ENCODE data around the gene C10orf67.
"Not testable (repeated sequence)": the region's sequence is repeated elsewhere in the genome, so short reads cannot be mapped to it uniquely, and the experiment has no call there.

C10orf67 gene

GRCh38 chr10:23252859-23253258 lies 91.7 kb downstream of the C10orf67 start:
- H3K27me3 ChIP-seq (ENCODE audit: control insufficient read depth in 5 of 5, insufficient read depth in 4 of 5, low read length in 5 of 5); H3K4me3 ChIP-seq (ENCODE audit: low read depth in 1 of 5, low read length in 5 of 5); H3K27ac ChIP-seq (ENCODE audit: low read depth, low read length); H3K36me3 ChIP-seq (ENCODE audit: control insufficient read depth in 5 of 5, insufficient read depth in 5 of 5, low read length in 5 of 5); H3K9ac ChIP-seq (ENCODE audit: low read length in 5 of 5); H3K9me3 ChIP-seq (ENCODE audit: control insufficient read depth in 5 of 5, low read length in 5 of 5); H3K4me1 ChIP-seq (ENCODE audit: control insufficient read depth in 5 of 5, insufficient read depth in 5 of 5, low read length in 5 of 5): not testable (repeated sequence)

GRCh38 chr10:23241779-23242178 lies 102.8 kb downstream of the C10orf67 start:
- not testable (repeated sequence) for H3K27me3 ChIP-seq (ENCODE audit: control insufficient read depth in 5 of 5, insufficient read depth in 4 of 5, low read length in 5 of 5); H3K4me1 ChIP-seq (ENCODE audit: control insufficient read depth in 5 of 5, insufficient read depth in 5 of 5, low read length in 5 of 5); H3K27ac ChIP-seq (ENCODE audit: low read depth, low read length); H3K36me3 ChIP-seq (ENCODE audit: control insufficient read depth in 5 of 5, insufficient read depth in 5 of 5, low read length in 5 of 5); H3K4me3 ChIP-seq (ENCODE audit: low read depth in 1 of 5, low read length in 5 of 5); H3K9ac ChIP-seq (ENCODE audit: low read length in 5 of 5)
- H3K9me3 ChIP-seq (ENCODE audit: control insufficient read depth in 5 of 5, low read length in 5 of 5) = peaks cover 0 to 12% (median 5%) of the 10 kb centered on the region in 5 donors

- Histone ChIP-seq H3K4me1 (ENCODE audit: control insufficient read depth in 5 of 5, insufficient read depth in 5 of 5, low read length in 5 of 5) (no peaks in the 10 kb centered on the region), H3K27ac (ENCODE audit: low read depth, low read length) (no peak overlapping the region), H3K27me3 (ENCODE audit: control insufficient read depth in 5 of 5, insufficient read depth in 4 of 5, low read length in 5 of 5) (no peaks in the 10 kb centered on the region), H3K9me3 (ENCODE audit: control insufficient read depth in 5 of 5, low read length in 5 of 5) (peaks cover 0 to 8% (median 3%) of the 10 kb centered on the region in 5 donors), H3K9ac (ENCODE audit: low read length in 5 of 5) (no peak overlapping the region), H3K36me3 (ENCODE audit: control insufficient read depth in 5 of 5, insufficient read depth in 5 of 5, low read length in 5 of 5) (no peaks in the 10 kb centered on the region), H3K4me3 (ENCODE audit: low read depth in 1 of 5, low read length in 5 of 5) (no peak overlapping the region)
These were observed 106.6 kb downstream of the C10orf67 start for GRCh38 chr10:23238015-23238414.

GRCh38 chr10:23230582-23230981 lies 114.0 kb downstream of the C10orf67 start:
- Histone ChIP-seq H3K4me3 (ENCODE audit: low read depth in 1 of 5, low read length in 5 of 5) (no peak overlapping the region), H3K36me3 (ENCODE audit: control insufficient read depth in 5 of 5, insufficient read depth in 5 of 5, low read length in 5 of 5) (no peaks in the 10 kb centered on the region), H3K4me1 (ENCODE audit: control insufficient read depth in 5 of 5, insufficient read depth in 5 of 5, low read length in 5 of 5) (no peaks in the 10 kb centered on the region), H3K27ac (ENCODE audit: low read depth, low read length) (no peak overlapping the region), H3K9ac (ENCODE audit: low read length in 5 of 5) (no peak overlapping the region), H3K9me3 (ENCODE audit: control insufficient read depth in 5 of 5, low read length in 5 of 5) (no peaks in the 10 kb centered on the region), H3K27me3 (ENCODE audit: control insufficient read depth in 5 of 5, insufficient read depth in 4 of 5, low read length in 5 of 5) (no peaks in the 10 kb centered on the region)

GRCh38 chr10:23217471-23217870 lies 127.1 kb downstream of the C10orf67 start:
- no peak overlapping the region for H3K4me3 ChIP-seq (ENCODE audit: low read depth in 1 of 5, low read length in 5 of 5)
- H3K4me1 ChIP-seq (ENCODE audit: control insufficient read depth in 5 of 5, insufficient read depth in 5 of 5, low read length in 5 of 5) = no peaks in the 10 kb centered on the region
- peaks cover 0 to 3% (median 0%) of the 10 kb centered on the region in 5 donors for H3K27me3 ChIP-seq (ENCODE audit: control insufficient read depth in 5 of 5, insufficient read depth in 4 of 5, low read length in 5 of 5)
- H3K36me3 ChIP-seq (ENCODE audit: control insufficient read depth in 5 of 5, insufficient read depth in 5 of 5, low read length in 5 of 5) = no peaks in the 10 kb centered on the region
- H3K27ac ChIP-seq (ENCODE audit: low read depth, low read length) = no peak overlapping the region
- H3K9ac ChIP-seq (ENCODE audit: low read length in 5 of 5) = no peak overlapping the region
- no peaks in the 10 kb centered on the region for H3K9me3 ChIP-seq (ENCODE audit: control insufficient read depth in 5 of 5, low read length in 5 of 5)

- Histone ChIP-seq H3K27ac (ENCODE audit: low read depth, low read length) (no peak overlapping the region), H3K36me3 (ENCODE audit: control insufficient read depth in 5 of 5, insufficient read depth in 5 of 5, low read length in 5 of 5) (no peaks in the 10 kb centered on the region), H3K9ac (ENCODE audit: low read length in 5 of 5) (no peak overlapping the region), H3K4me1 (ENCODE audit: control insufficient read depth in 5 of 5, insufficient read depth in 5 of 5, low read length in 5 of 5) (no peaks in the 10 kb centered on the region), H3K27me3 (ENCODE audit: control insufficient read depth in 5 of 5, insufficient read depth in 4 of 5, low read length in 5 of 5) (peaks cover 14 to 31% (median 20%) of the 10 kb centered on the region in 5 donors), H3K9me3 (ENCODE audit: control insufficient read depth in 5 of 5, low read length in 5 of 5) (no peaks in the 10 kb centered on the region), H3K4me3 (ENCODE audit: low read depth in 1 of 5, low read length in 5 of 5) (no peak overlapping the region)
These were observed 138.5 kb downstream of the C10orf67 start for GRCh38 chr10:23205972-23206642.

GRCh38 chr10:23204773-23205172 lies 139.8 kb downstream of the C10orf67 start:
- H3K27me3 ChIP-seq (ENCODE audit: control insufficient read depth in 5 of 5, insufficient read depth in 4 of 5, low read length in 5 of 5) = peaks cover 16 to 38% (median 26%) of the 10 kb centered on the region in 5 donors

GRCh38 chr10:23203369-23204325 lies 140.9 kb downstream of the C10orf67 start:
- Histone ChIP-seq H3K4me1 (ENCODE audit: control insufficient read depth in 5 of 5, insufficient read depth in 5 of 5, low read length in 5 of 5) (no peaks in the 10 kb centered on the region), H3K27ac (ENCODE audit: low read depth, low read length) (no peak overlapping the region), H3K27me3 (ENCODE audit: control insufficient read depth in 5 of 5, insufficient read depth in 4 of 5, low read length in 5 of 5) (peaks cover 25 to 47% (median 38%) of the 10 kb centered on the region in 5 donors), H3K4me3 (ENCODE audit: low read depth in 1 of 5, low read length in 5 of 5) (no peak overlapping the region), H3K36me3 (ENCODE audit: control insufficient read depth in 5 of 5, insufficient read depth in 5 of 5, low read length in 5 of 5) (no peaks in the 10 kb centered on the region), H3K9ac (ENCODE audit: low read length in 5 of 5) (no peak overlapping the region), H3K9me3 (ENCODE audit: control insufficient read depth in 5 of 5, low read length in 5 of 5) (no peaks in the 10 kb centered on the region)

More at GRCh38 chr10:23204773-23205172, 139.8 kb downstream of the C10orf67 start:
- Histone ChIP-seq H3K9me3 (ENCODE audit: control insufficient read depth in 5 of 5, low read length in 5 of 5) (no peaks in the 10 kb centered on the region), H3K27ac (ENCODE audit: low read depth, low read length) (no peak overlapping the region), H3K4me3 (ENCODE audit: low read depth in 1 of 5, low read length in 5 of 5) (no peak overlapping the region), H3K9ac (ENCODE audit: low read length in 5 of 5) (no peak overlapping the region), H3K4me1 (ENCODE audit: control insufficient read depth in 5 of 5, insufficient read depth in 5 of 5, low read length in 5 of 5) (no peaks in the 10 kb centered on the region), H3K36me3 (ENCODE audit: control insufficient read depth in 5 of 5, insufficient read depth in 5 of 5, low read length in 5 of 5) (no peaks in the 10 kb centered on the region)

- Histone ChIP-seq H3K4me3 (ENCODE audit: low read depth in 1 of 5, low read length in 5 of 5) (no peak overlapping the region), H3K36me3 (ENCODE audit: control insufficient read depth in 5 of 5, insufficient read depth in 5 of 5, low read length in 5 of 5) (no peaks in the 10 kb centered on the region), H3K4me1 (ENCODE audit: control insufficient read depth in 5 of 5, insufficient read depth in 5 of 5, low read length in 5 of 5) (no peaks in the 10 kb centered on the region), H3K9ac (ENCODE audit: low read length in 5 of 5) (no peak overlapping the region), H3K27me3 (ENCODE audit: control insufficient read depth in 5 of 5, insufficient read depth in 4 of 5, low read length in 5 of 5) (peaks cover 25 to 53% (median 41%) of the 10 kb centered on the region in 5 donors), H3K9me3 (ENCODE audit: control insufficient read depth in 5 of 5, low read length in 5 of 5) (no peaks in the 10 kb centered on the region), H3K27ac (ENCODE audit: low read depth, low read length) (no peak overlapping the region)
These were observed 141.8 kb downstream of the C10orf67 start for GRCh38 chr10:23202779-23203178.

- H3K4me1 ChIP-seq (ENCODE audit: control insufficient read depth in 5 of 5, insufficient read depth in 5 of 5, low read length in 5 of 5) = no peaks in the 10 kb centered on the region
- no peaks in the 10 kb centered on the region for H3K9me3 ChIP-seq (ENCODE audit: control insufficient read depth in 5 of 5, low read length in 5 of 5)
- H3K36me3 ChIP-seq (ENCODE audit: control insufficient read depth in 5 of 5, insufficient read depth in 5 of 5, low read length in 5 of 5) = no peaks in the 10 kb centered on the region
- no peak overlapping the region for H3K9ac ChIP-seq (ENCODE audit: low read length in 5 of 5)
- H3K27ac ChIP-seq (ENCODE audit: low read depth, low read length) = no peak overlapping the region
- H3K4me3 ChIP-seq (ENCODE audit: low read depth in 1 of 5, low read length in 5 of 5) = no peak overlapping the region
- peaks cover 27 to 62% (median 49%) of the 10 kb centered on the region in 5 donors for H3K27me3 ChIP-seq (ENCODE audit: control insufficient read depth in 5 of 5, insufficient read depth in 4 of 5, low read length in 5 of 5)
These were observed 142.8 kb downstream of the C10orf67 start for GRCh38 chr10:23201837-23202236.

Measured in subcutaneous abdominal adipose tissue (tissue), 5 donors.